Peyer's patch (tissue), 4 donors: ENCODE measurements around the gene WIZ.

Experiments
- POLR2A ChIP-seq, 2 donors: fragments of 450-650 bp; IDR thresholded peaks; one replicate each; pipeline ENCODE4 v1.5.1; 2017; ENCODE audit warnings: antibody characterized with exemption in 2 of 2, mild to moderate bottlenecking in 2 of 2, moderate library complexity in 2 of 2
- TF ChIP-seq, protein P1 (sequence below), 6 experiments: fragments of 450-650 bp in 4 of 6; fragments of 200-600 bp in 2 of 6; sonication (generic) in 1 of 6; IDR thresholded peaks; one replicate each; pipeline ENCODE4 v1.5.1; 2017 to 2019; ENCODE audit warnings: antibody characterized with exemption in 6 of 6, mild to moderate bottlenecking in 3 of 6, moderate library complexity in 1 of 6

GRCh38 chr19:15456441-15456840, 6.7 kb upstream of the WIZ start:
- TF ChIP-seq, protein P1, sequence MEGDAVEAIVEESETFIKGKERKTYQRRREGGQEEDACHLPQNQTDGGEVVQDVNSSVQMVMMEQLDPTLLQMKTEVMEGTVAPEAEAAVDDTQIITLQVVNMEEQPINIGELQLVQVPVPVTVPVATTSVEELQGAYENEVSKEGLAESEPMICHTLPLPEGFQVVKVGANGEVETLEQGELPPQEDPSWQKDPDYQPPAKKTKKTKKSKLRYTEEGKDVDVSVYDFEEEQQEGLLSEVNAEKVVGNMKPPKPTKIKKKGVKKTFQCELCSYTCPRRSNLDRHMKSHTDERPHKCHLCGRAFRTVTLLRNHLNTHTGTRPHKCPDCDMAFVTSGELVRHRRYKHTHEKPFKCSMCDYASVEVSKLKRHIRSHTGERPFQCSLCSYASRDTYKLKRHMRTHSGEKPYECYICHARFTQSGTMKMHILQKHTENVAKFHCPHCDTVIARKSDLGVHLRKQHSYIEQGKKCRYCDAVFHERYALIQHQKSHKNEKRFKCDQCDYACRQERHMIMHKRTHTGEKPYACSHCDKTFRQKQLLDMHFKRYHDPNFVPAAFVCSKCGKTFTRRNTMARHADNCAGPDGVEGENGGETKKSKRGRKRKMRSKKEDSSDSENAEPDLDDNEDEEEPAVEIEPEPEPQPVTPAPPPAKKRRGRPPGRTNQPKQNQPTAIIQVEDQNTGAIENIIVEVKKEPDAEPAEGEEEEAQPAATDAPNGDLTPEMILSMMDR (IDR thresholded peaks at IDR 0.05), result no peak
- TF ChIP-seq POLR2A (IDR thresholded peaks at IDR 0.05), result no peak
